Pancreas (tissue), 10 donors: ENCODE measurements around the gene RAB3D. TPM values are rescaled to one million over a fixed set of nuclear protein-coding genes. Genes with fewer than 3 reads are reported as not detected.
"Not testable (repeated sequence)": the region's sequence is repeated elsewhere in the genome, so short reads cannot be mapped to it uniquely, and the experiment has no call there.

Source experiments
- ATAC-seq, 4 donors: fragments of 200-7000 bp; cut with Tn5 transposase; one replicate each; pipeline versions ENCODE4 v1.8.0 to v1.9.1; 2020; ENCODE audit warnings: mild to moderate bottlenecking in 4 of 4, moderate library complexity in 4 of 4
- DNase-seq, 6 donors: peaks; one replicate each; pipeline ENCODE4 v3.0.0-alpha.2; 2020
- FAIRE-seq: peaks from 2 replicates; lab custom pipeline; 2012; peaks lifted over from hg19 to GRCh38; lab: Jason Lieb, UNC
- H3K27ac ChIP-seq, 4 donors: fragments of 200-600 bp; sonication (generic); 1 replicate in 3 of 4; 2 replicates in 1 of 4; pipeline versions ENCODE4 v1.5.0 to v1.8.0; 2020
- H3K27me3 ChIP-seq, 4 donors: fragments of 200-600 bp; one replicate each; pipeline ENCODE4 v1.8.0; 2021
- H3K36me3 ChIP-seq, 3 donors: fragments of 200-600 bp; sonication (generic) in 1 of 3; one replicate each; pipeline versions ENCODE4 v1.5.0 to v1.8.0; 2020 to 2021
- H3K4me1 ChIP-seq, 3 donors: fragments of 200-600 bp; one replicate each; pipeline ENCODE4 v1.8.0; 2021
- H3K4me3 ChIP-seq, 4 donors: fragments of 200-600 bp; sonication (generic) in 2 of 4; one replicate each; pipeline versions ENCODE4 v1.5.0 to v1.8.0; 2020 to 2021
- H3K9me3 ChIP-seq, 4 donors: fragments of 200-600 bp; one replicate each; pipeline ENCODE4 v1.8.0; 2021
- CTCF ChIP-seq, 4 donors: fragments of 200-600 bp; sonication (generic) in 3 of 4; IDR thresholded peaks; one replicate each; pipeline versions ENCODE4 v1.5.0 to v1.8.0; 2021; ENCODE audit warnings: antibody characterized with exemption in 4 of 4
- WGBS, 2 donors: extraction: QIAGEN DNeasy Blood & Tissue Kit; methylation state at CpG; one replicate each; pipeline ENCODE4 v1.1.7; 2013; 5-methylcytosine and 5-hydroxymethylcytosine counted together
- intact Hi-C, 3 donors: fragments of 100-400 bp; cut with DNase I; formaldehyde crosslinking; loops; one replicate each; pipeline versions ENCODE4 v1.11.1 to v1.14.2; 2022
- polyA plus RNA-seq, 2 donors: library from polyadenylated mRNA; stranded (reverse); fragments of 200-250 nt; gene quantifications; one replicate each; pipeline ENCODE4 v1.2.3, GENCODE V29; 2013
- total RNA-seq, 6 donors: library from RNA; stranded (reverse); fragmentation: NEBNext Ultra II Directional in 4 of 6; extraction: Animal tissue kit (Norgen Biotek cat#: 25700) in 4 of 6; gene quantifications; one replicate each; pipeline versions ENCODE4 v1.2.1 to v1.2.4, GENCODE V29; 2021 to 2023
- donor health status: healthy with polysubstance abuse.
- donor health status: DM: no; HTN: no; CAD: no; lungs with moderate emphysema.
- donor health status: DM: no; HTN: no; CAD: no.
- donor health status: control.
- donor health status: control.
- donor health status: Bipolar disorder and iron deficiency.
- donor health status: DM: yes; HTN: yes; CAD: no.
- donor health status: DM: no; HTN: no; CAD: no.
- donor health status: DM: no; HTN: no; CAD: no.
- donor health status: DM: yes; HTN: yes; CAD: no.

Gene RAB3D
- total and polyA plus RNA-seq, 8 donors: 11.0 to 134 (median 92.3) TPM

DNA sequence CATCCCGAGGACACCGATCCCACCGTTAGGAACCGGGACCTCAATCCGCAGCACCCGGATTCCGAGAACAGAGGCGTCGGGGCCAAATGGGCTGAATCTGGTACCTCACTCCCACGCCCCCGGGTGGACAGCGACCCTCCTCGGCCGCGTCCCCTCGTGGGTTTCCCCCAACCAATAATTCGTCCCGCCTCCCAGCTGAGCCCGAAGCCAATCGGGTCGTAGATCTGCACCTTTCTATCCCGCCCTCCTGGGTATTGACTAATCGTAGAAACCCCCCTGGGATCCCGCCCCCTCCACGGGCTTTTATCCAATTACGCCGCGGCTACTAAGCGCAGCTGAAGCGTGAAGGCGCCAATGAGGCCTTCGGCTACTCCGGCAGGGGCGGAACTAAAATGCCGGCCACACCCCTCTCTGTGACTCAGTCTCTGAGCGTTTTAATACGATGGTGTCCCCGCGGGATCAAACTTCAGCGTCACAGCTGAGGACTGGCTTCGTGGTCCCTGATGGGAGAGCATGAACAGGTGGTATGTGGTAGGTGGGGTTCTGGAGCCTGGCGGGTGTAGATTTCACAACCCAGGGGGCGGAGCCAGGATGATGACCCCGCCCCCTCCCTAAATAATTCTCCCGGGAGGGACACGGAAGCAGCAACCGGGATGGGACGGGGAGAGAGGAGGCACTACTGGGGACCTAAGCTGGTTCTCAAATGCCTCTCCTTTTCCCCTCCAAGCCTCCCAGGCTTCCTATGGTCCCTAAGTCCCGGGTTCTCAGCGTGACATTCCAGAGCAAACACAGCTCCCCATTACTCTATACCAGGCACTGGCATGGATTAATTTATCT lies 6.9 kb upstream of the RAB3D start, which contains the start of the genes CCDC159 and TMEM205:
Gene CCDC159, plus strand, starts transcription at position 416 of the 837 bp plus-strand sequence. Its CDS starts 88 bp downstream, at position 504.
Gene TMEM205, minus strand, starts transcription at position 165 of the 837 bp plus-strand sequence. CDS start 649 bp downstream, outside the sequence.
- no peak for TF ChIP-seq CTCF (IDR thresholded peaks at IDR 0.05)
- WGBS, 2 donors: 0 to 1% methylated on average over 50 of the region's 50 CpGs
- peak; percentile 98 for FAIRE-seq
- H3K27ac ChIP-seq: peak within 1 kb of the TSS; percentile 63 to 87 (median 74)
- intact Hi-C loops: no loop called here
- ATAC-seq: peak; percentile 86 to 92 (median 90)
- no peaks in the 10 kb centered on the region for H3K27me3 ChIP-seq
- peak within 1 kb of the TSS; percentile 51 to 71 (median 66) for H3K4me3 ChIP-seq
- DNase-seq: peak; percentile 94 to 100 (median 99)
- H3K36me3 ChIP-seq: no peaks in the 10 kb centered on the region
- no peaks in the 10 kb centered on the region for H3K9me3 ChIP-seq
- peaks cover 0 to 20% (median 9%) of the 10 kb centered on the region in 3 donors for H3K4me1 ChIP-seq

- H3K36me3 ChIP-seq: no peaks in the 10 kb centered on the region
- no peaks in the 10 kb centered on the region for H3K27me3 ChIP-seq
- peaks cover 0 to 20% (median 9%) of the 10 kb centered on the region in 3 donors for H3K4me1 ChIP-seq
- DNase-seq (peak in 2 of 6 donors; percentile 46 to 47), ATAC-seq (peak in 1 of 4 donors; percentile 2), FAIRE-seq (no peak)
- WGBS, 2 donors: 28 to 30% methylated on average over 15 of the region's 15 CpGs
- TF ChIP-seq CTCF (IDR thresholded peaks at IDR 0.05): no peak
- intact Hi-C loops: no loop called here
- no peaks in the 10 kb centered on the region for H3K9me3 ChIP-seq
- peak overlapping the region; percentile 48 to 87 (median 74) for H3K27ac ChIP-seq
- H3K4me3 ChIP-seq: peak overlapping the region in 3 of 4 donors; percentile 51 to 68 (median 63)
Measured at GRCh38 chr19:11345122-11345803, 5.8 kb upstream of the RAB3D start.

DNA sequence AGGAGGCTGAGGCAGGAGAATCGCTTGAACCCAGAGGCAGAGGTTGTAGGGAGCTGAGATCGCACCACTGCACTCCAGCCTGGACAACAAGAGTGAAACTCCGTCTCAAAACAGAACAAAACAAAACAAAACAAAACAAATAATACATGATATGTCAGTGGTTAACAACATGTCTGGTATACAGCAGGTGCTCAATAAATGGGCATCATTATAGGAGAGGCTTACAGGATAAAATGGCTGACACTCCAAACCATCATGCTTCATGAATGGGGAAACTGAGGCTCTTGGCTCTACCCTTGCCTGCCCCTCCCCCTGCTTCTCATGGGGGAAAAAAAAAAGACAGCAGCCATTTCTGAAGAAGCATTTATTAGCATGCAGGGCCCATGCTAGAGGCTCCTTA lies 3.0 kb upstream of the RAB3D start:
- no peak for TF ChIP-seq CTCF (IDR thresholded peaks at IDR 0.05)
- peaks cover 4 to 25% (median 9%) of the 10 kb centered on the region in 3 donors for H3K4me1 ChIP-seq
- FAIRE-seq: no peak
- ATAC-seq: no peak
- no peaks in the 10 kb centered on the region for H3K36me3 ChIP-seq
- WGBS, 2 donors: 88 to 89% methylated on average over 3 of the region's 3 CpGs
- DNase-seq: no peak
- no peak overlapping the region for H3K4me3 ChIP-seq
- no peak overlapping the region for H3K27ac ChIP-seq
- intact Hi-C loops: no loop called here
- H3K27me3 ChIP-seq: no peaks in the 10 kb centered on the region
- H3K9me3 ChIP-seq: no peaks in the 10 kb centered on the region

- WGBS, 2 donors: 89 to 91% methylated on average over 8 of the region's 8 CpGs
- peak overlapping the region; percentile 13 to 80 (median 68) for H3K27ac ChIP-seq
- H3K36me3 ChIP-seq: peaks cover 3 to 16% (median 12%) of the 10 kb centered on the region in 3 donors
- H3K4me1 ChIP-seq: peaks cover 4 to 23% (median 9%) of the 10 kb centered on the region in 3 donors
- H3K27me3 ChIP-seq, FAIRE-seq, ATAC-seq, intact Hi-C loops, H3K9me3 ChIP-seq: not testable (repeated sequence)
- peak overlapping the region in 1 of 4 donors; percentile 93 for H3K4me3 ChIP-seq
- DNase-seq: peak in 1 of 6 donors; percentile 24
Measured at GRCh38 chr19:11340099-11340467, 626 bp upstream of the RAB3D start.
